D721Med (cell line): ENCODE results near the gene MAST4.

Experiments
- DNase-seq: peaks from one replicate; pipeline ENCODE4 v3.0.0; 2011; ENCODE audit warnings: low spot score; ENCODE audit not compliant: insufficient read length
- FAIRE-seq: peaks from 2 replicates; lab custom pipeline; 2011; peaks lifted over from hg19 to GRCh38; lab: Jason Lieb, UNC
- TF ChIP-seq, protein P1 (sequence below): IDR thresholded peaks from 2 replicates; pipeline ENCODE4 v1.5.1; 2012; ENCODE audit warnings: mild to moderate bottlenecking, control low read depth; ENCODE audit not compliant: insufficient read depth; ENCODE audit errors: missing control alignments

The MAST4 gene

DNA sequence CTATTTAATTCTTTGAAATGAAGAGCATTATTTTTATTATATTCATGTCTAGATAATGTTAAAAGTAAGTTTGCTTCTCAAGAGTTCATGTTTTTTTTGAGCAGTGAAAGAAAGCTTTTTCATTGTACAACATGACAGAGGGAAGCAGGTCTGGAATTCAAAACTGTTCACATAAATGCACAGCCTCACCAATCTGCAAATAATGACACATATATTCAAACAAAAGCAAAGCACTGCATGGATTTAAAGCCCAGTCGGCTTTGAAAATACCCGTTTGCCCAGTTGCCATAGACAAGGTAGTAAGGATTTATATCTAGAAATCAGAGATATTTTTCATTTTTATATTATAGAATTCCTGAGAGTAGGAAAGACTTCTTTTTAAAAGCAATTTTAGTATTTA lies 398.6 kb downstream of the MAST4 start:
- FAIRE-seq (no peak), DNase-seq (no peak)
- TF ChIP-seq, protein P1, sequence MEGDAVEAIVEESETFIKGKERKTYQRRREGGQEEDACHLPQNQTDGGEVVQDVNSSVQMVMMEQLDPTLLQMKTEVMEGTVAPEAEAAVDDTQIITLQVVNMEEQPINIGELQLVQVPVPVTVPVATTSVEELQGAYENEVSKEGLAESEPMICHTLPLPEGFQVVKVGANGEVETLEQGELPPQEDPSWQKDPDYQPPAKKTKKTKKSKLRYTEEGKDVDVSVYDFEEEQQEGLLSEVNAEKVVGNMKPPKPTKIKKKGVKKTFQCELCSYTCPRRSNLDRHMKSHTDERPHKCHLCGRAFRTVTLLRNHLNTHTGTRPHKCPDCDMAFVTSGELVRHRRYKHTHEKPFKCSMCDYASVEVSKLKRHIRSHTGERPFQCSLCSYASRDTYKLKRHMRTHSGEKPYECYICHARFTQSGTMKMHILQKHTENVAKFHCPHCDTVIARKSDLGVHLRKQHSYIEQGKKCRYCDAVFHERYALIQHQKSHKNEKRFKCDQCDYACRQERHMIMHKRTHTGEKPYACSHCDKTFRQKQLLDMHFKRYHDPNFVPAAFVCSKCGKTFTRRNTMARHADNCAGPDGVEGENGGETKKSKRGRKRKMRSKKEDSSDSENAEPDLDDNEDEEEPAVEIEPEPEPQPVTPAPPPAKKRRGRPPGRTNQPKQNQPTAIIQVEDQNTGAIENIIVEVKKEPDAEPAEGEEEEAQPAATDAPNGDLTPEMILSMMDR = no peak

DNA sequence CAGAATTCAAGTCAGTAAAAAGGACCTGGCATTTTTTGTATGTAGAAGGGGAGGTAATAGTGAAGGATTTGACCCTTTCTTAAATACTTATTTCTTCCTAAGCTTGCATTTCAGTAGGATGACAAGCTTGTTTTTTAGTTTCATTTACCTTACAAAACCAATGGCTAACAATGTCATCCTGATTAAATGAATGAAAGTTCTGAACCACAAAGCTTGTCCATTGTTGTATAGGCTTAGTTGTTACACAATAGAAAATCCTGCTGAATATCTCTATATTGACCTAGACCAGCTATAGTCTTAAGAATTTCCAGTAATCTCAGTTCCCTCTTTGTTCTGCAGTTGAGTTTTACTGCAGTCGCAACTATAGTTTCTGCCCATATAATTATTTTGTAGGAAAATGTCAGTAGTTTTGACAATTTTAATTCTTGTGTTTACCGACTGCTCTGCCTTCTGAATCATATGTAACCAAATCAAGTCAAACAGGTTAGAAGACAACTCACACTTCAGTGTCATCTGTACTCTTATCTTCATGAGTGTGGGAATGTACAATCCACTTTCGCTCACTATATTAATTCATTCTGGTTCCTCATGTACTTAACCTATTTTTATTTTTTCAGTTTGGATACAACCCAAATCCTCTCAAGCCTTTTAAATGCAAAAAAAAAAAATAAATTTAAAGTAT lies 404.7 kb downstream of the MAST4 start:
- peak; percentile 69 for FAIRE-seq
- TF ChIP-seq, protein P1 = no peak
- no peak for DNase-seq

DNA sequence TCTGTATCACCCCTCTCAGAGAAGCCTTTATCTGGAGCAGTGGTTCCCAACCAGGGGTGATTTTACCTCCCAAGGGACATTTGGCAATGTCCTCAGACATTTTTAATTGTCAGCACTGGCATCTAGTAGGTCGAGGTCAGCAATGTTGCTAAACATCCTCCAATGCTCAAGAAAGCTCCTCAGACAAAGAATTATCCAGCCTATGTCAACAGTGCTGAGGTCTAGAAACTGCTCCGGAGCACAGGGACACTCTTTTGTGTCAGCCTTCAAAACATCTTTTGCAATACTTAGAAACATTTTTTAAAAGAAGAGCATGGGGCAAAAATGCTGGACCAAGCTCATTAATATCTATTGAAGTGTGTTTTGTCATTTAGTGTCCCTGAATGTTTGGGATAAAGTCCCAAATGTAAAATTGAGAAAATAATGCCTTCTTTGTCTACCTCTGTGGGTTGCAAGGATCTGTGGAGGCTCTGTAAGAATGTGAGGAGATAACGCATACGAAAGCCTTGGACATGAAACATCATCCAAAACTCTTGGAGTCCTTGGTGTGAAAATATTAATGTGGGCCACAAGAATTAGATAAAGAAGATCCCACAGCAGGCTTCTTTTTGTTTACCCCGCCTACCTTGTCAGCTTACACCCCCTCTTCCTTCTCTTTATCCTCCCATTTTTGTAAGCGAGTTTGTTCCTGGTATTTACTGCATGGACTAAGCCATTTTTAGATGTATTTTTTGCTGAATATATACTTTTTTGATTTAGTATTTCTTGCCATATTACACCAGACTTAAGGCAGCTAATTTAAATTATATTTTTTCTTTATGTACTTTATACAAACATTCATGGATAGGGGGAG lies 406.9 kb downstream of the MAST4 start:
- DNase-seq (no peak), FAIRE-seq (no peak)
- TF ChIP-seq, protein P1 = no peak

DNA sequence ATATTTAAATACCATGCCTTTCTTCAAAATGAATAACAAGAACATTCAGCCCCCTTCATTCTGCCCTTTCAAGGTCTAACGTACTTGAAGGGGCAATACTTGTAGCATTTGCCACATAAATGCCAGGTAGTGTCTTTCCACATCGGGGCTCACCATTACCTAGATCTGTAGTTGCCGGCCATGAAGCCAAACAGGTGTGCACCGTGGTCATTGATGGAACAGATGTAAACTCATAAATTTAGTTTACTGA lies 407.4 kb downstream of the MAST4 start:
- FAIRE-seq (no peak), DNase-seq (no peak)
- TF ChIP-seq, protein P1 = no peak

DNA sequence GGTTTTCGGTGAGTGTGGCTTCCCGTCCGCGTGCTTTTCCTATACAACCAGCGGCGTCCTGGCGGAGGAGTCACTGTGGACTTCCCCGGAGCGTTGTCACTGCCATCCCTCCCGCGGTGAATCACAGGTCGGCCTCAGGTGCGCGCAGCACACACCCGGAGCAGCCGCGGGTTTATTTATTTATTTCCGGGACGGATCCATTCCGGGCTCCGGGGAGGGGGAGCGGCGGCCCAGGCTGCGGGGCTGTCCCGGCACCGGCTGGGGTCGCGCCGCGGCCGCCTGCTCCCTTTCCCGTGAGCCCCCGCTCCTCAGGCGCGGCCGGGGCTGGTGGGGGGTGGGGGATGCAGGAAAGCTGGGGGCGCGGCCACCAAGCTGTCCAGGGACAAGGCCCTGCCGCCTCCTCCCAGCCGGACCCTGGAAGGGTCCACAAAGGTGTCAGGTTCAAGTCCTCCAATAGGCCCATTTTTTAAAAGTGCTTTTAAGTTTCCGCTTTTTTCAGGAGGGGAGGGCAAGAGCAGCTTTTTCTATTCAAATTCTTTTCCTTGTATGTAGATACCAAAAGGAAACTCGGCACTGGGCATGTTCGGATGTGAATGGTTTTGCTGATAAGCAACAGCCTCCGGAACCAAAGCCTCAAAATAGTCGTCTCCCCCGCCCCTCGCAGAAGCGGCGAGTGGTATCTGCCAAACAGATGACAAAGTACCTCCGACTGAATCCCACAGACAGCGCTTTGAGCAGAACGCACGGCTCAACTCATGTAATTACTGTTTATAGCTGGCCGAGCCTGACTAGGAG lies 407.9 kb downstream of the MAST4 start:
- no peak for FAIRE-seq
- no peak for DNase-seq
- TF ChIP-seq, protein P1 = no peak

DNA sequence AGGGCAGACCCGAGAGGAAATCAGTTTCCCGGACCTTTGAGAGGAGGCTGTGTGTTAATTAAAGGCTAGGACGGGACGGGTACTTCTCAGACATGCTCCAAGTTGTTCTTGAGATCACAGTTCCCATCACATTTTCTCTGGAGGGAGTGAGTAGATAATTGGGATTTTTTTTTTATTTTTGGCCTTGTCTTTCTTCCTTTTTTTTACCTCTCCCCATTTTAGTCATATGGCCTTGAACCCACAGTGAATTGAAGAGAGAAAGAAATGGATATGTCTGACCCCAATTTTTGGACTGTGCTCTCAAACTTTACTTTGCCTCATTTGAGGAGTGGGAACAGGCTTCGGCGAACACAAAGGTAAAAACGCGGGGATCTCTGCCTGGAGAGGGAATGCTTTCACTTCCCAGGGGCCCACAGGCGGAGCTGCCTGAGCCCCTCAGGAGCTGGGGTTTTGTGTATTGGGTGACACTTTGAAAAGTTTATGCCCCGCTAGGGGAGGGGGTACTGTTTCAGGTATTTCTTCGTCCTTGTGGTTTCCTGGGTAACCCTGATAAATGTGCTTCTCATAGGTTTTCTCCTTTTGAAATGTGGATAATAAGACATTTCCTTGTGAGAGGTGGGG lies 408.6 kb downstream of the MAST4 start:
- TF ChIP-seq, protein P1 = no peak
- no peak for FAIRE-seq
- no peak for DNase-seq
